GM21390 (cell line): ENCODE measurements around the gene CGA.

Source experiments
- ATAC-seq: cut with Tn5 transposase; IDR thresholded peaks from one replicate; pipeline ENCODE4 v1.9.1; 2021; ENCODE audit not compliant: unreplicated experiment

The CGA gene

GRCh38 chr6:87089135-87089534 is 5.8 kb downstream of the CGA start:
- no peak for ATAC-seq

- ATAC-seq = peak; percentile 63
These were observed 6.8 kb downstream of the CGA start for GRCh38 chr6:87088076-87088475.

- peak; percentile 60 for ATAC-seq
These were observed 12.7 kb downstream of the CGA start for GRCh38 chr6:87082160-87082721.

GRCh38 chr6:87078983-87079616 is 15.8 kb downstream of the CGA start:
- ATAC-seq = peak; percentile 60

- ATAC-seq = no peak
These were observed 19.7 kb downstream of the CGA start for GRCh38 chr6:87075168-87075567.

GRCh38 chr6:87074101-87074621 is 20.7 kb downstream of the CGA start:
- no peak for ATAC-seq

GRCh38 chr6:87071683-87072082 is 23.2 kb downstream of the CGA start:
- no peak for ATAC-seq

- ATAC-seq = no peak
These were observed 24.2 kb downstream of the CGA start for GRCh38 chr6:87070741-87071140.

GRCh38 chr6:87068795-87069194 is 26.1 kb downstream of the CGA start:
- no peak for ATAC-seq

GRCh38 chr6:87066449-87067333 is 28.2 kb downstream of the CGA start:
- ATAC-seq = no peak

GRCh38 chr6:87065117-87065516 is 29.8 kb downstream of the CGA start:
- no peak for ATAC-seq

- ATAC-seq = no peak
These were observed 35.0 kb downstream of the CGA start for GRCh38 chr6:87059943-87060342.

GRCh38 chr6:87054143-87054833 is 40.6 kb downstream of the CGA start:
- ATAC-seq = peak; percentile 67

- ATAC-seq = no peak
These were observed 41.6 kb downstream of the CGA start for GRCh38 chr6:87053312-87053711.

- ATAC-seq = no peak
These were observed 45.1 kb downstream of the CGA start for GRCh38 chr6:87049779-87050178.

- no peak for ATAC-seq
These were observed 49.3 kb downstream of the CGA start for GRCh38 chr6:87045521-87046075.

GRCh38 chr6:87040729-87041128 is 54.2 kb downstream of the CGA start:
- ATAC-seq = no peak
